PC-9 (cell line): ENCODE results near the gene HSCB. TPM values are rescaled to one million over a fixed set of nuclear protein-coding genes. Genes with fewer than 3 reads are reported as not detected.

Experiments
- BruUV-seq: library from RNA; stranded (reverse); fragments of 400-500 nt; replicated peaks from 2 replicates; lab custom pipeline; 2021; lab: Mats Ljungman, UMichigan
- CTCF ChIA-PET: fragments of 300-600 bp; sonication (Branson Sonifier 250); formaldehyde crosslinking; loops from one replicate; lab custom pipeline; 2022; ENCODE audit warnings: antibody characterized with exemption; lab: Charles Lee
- POLR2A ChIA-PET: fragments of 300-600 bp; sonication (Branson Sonifier 250); formaldehyde crosslinking; loops from one replicate; lab custom pipeline; 2022; ENCODE audit warnings: antibody characterized with exemption; ENCODE audit not compliant: unreplicated experiment; lab: Charles Lee
- DNase-seq, 2 experiments: peaks; one replicate each; pipeline versions ENCODE4 v3.0.0 to v3.0.0-alpha.2; 2015 to 2022; ENCODE audit warnings: mixed read lengths in 1 of 2
- H2AFZ ChIP-seq: fragments of 200-600 bp; sonication (generic); 2 replicates; pipeline ENCODE4 v1.8.1; 2017; ENCODE audit warnings: antibody characterized with exemption
- H3F3A ChIP-seq: fragments of 200-600 bp; sonication (generic); 2 replicates; pipeline ENCODE4 v1.8.1; 2017; ENCODE audit warnings: antibody characterized with exemption, mild to moderate bottlenecking, low read depth; ENCODE audit not compliant: insufficient read depth
- H3K27ac ChIP-seq: fragments of 200-600 bp; sonication (generic); 2 replicates; pipeline ENCODE4 v1.6.1; 2016; ENCODE audit warnings: mixed run types
- H3K27me3 ChIP-seq: fragments of 200-600 bp; sonication (generic); 2 replicates; pipeline ENCODE4 v1.6.1; 2016; ENCODE audit warnings: low read depth, mixed run types; ENCODE audit not compliant: insufficient read depth
- H3K36me3 ChIP-seq: fragments of 200-600 bp; sonication (generic); 2 replicates; pipeline ENCODE4 v1.6.1; 2016; ENCODE audit warnings: low read depth, mixed run types
- H3K4me1 ChIP-seq: fragments of 200-600 bp; sonication (generic); replicated peaks from 2 replicates; pipeline ENCODE4 v1.6.1; 2016; ENCODE audit warnings: mixed run types; ENCODE audit not compliant: insufficient read depth
- H3K4me2 ChIP-seq: fragments of 200-600 bp; sonication (generic); 2 replicates; pipeline ENCODE4 v1.6.1; 2017; ENCODE audit warnings: mixed run types
- H3K4me3 ChIP-seq: fragments of 200-600 bp; sonication (generic); 2 replicates; pipeline ENCODE4 v1.6.1; 2016; ENCODE audit warnings: mixed run types
- H3K79me2 ChIP-seq: fragments of 200-600 bp; sonication (generic); 2 replicates; pipeline ENCODE4 v1.6.1; 2017; ENCODE audit warnings: low read depth, mixed run types
- H3K9me2 ChIP-seq: fragments of 200-600 bp; sonication (generic); 2 replicates; pipeline ENCODE4 v1.8.1; 2017; ENCODE audit warnings: mild to moderate bottlenecking; ENCODE audit not compliant: insufficient read depth
- H3K9me3 ChIP-seq: fragments of 200-600 bp; sonication (generic); 2 replicates; pipeline ENCODE4 v1.8.1; 2016; ENCODE audit warnings: low read depth; ENCODE audit not compliant: insufficient read depth
- H4K20me1 ChIP-seq: fragments of 200-600 bp; sonication (generic); 2 replicates; pipeline ENCODE4 v1.8.1; 2017; ENCODE audit not compliant: insufficient read depth
- EZH2 ChIP-seq: fragments of 200-600 bp; sonication (generic); IDR thresholded peaks from 2 replicates; pipeline ENCODE4 v1.8.0; 2017; ENCODE audit warnings: antibody characterized with exemption, low read depth
- intact Hi-C: fragments of 100-400 bp; cut with micrococcal nuclease; formaldehyde crosslinking; loops from one replicate; pipeline ENCODE4 v1.10.0; 2022; ENCODE audit not compliant: unreplicated experiment
- total RNA-seq: library from RNA; stranded (reverse); gene quantifications from 2 replicates; pipeline ENCODE4 v1.2.3, GENCODE V29; 2021
- TF ChIP-seq, protein P1 (sequence below): fragments of 200-600 bp; sonication (generic); conservative IDR thresholded peaks from 2 replicates; pipeline ENCODE4 v1.6.1; 2017; ENCODE audit warnings: mixed run types, antibody characterized with exemption, mild to moderate bottlenecking, moderate library complexity

Gene HSCB
- total RNA-seq, 1 experiment from 2014 or later: 8.3 TPM

DNA sequence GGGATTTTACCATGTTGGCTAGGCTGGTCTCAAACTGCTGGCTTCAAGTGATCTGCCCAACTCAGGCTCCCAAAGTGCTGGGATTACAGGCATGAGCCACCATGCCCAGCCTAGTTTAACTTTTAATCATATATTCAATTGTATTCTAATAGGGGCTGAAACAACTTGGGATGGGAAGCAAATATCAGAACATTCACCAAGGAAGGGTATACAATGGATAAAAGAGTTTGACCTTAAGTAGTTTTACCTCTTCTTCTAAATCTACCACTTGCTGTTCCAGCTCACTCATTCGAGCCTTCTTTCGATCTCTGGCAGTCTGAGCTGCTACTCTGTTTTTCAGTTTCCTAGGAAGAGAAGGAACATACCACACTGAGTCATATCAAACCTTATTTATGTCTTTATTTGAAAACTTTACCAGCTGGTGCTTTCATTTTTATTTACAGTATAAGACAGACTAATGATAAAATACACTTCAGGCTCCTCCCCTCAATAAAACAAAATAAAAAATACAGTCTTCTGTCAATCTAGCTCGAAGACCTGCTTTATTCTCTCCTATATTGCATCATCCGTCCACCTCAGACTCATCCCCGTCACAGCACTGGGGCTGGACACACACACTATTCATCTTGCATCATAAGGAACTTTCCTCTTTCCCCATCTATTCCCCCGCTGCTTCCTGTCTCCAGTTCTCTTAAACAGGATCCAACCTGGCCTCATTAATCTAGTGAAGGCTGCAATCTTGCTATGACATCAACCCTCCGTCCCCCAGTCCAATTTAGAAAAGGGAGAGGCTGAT lies 57.2 kb downstream of the HSCB start:
- H3K79me2 ChIP-seq: peaks cover 86% of the 10 kb centered on the region
- peak overlapping the region; percentile 95 for H3K4me2 ChIP-seq
- H3K9me2 ChIP-seq: no peaks in the 10 kb centered on the region
- TF ChIP-seq EZH2: no peak
- TF ChIP-seq, protein P1, sequence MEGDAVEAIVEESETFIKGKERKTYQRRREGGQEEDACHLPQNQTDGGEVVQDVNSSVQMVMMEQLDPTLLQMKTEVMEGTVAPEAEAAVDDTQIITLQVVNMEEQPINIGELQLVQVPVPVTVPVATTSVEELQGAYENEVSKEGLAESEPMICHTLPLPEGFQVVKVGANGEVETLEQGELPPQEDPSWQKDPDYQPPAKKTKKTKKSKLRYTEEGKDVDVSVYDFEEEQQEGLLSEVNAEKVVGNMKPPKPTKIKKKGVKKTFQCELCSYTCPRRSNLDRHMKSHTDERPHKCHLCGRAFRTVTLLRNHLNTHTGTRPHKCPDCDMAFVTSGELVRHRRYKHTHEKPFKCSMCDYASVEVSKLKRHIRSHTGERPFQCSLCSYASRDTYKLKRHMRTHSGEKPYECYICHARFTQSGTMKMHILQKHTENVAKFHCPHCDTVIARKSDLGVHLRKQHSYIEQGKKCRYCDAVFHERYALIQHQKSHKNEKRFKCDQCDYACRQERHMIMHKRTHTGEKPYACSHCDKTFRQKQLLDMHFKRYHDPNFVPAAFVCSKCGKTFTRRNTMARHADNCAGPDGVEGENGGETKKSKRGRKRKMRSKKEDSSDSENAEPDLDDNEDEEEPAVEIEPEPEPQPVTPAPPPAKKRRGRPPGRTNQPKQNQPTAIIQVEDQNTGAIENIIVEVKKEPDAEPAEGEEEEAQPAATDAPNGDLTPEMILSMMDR: no peak
- peaks cover 63% of the 10 kb centered on the region for H3F3A ChIP-seq
- POLR2A ChIA-PET: interaction anchor here (0.6 kb wide), 1 partner anchor 355 kb away, joined by 11 read pairs; no protein-coding TSS in a partner anchor
- H3K9me3 ChIP-seq: no peaks in the 10 kb centered on the region
- H3K27me3 ChIP-seq: no peaks in the 10 kb centered on the region
- DNase-seq: peak; percentile 19 to 80
- H3K36me3 ChIP-seq: peaks cover 56% of the 10 kb centered on the region
- H4K20me1 ChIP-seq: peaks cover 45% of the 10 kb centered on the region
- intact Hi-C loops: no loop called here
- H3K4me3 ChIP-seq: peak overlapping the region; percentile 99
- peak overlapping the region; percentile 99 for H3K27ac ChIP-seq
- BruUV-seq: no TSS peak
- no peak overlapping the region for H2AFZ ChIP-seq
- CTCF ChIA-PET: no interaction called here
- peaks cover 39% of the 10 kb centered on the region for H3K4me1 ChIP-seq

DNA sequence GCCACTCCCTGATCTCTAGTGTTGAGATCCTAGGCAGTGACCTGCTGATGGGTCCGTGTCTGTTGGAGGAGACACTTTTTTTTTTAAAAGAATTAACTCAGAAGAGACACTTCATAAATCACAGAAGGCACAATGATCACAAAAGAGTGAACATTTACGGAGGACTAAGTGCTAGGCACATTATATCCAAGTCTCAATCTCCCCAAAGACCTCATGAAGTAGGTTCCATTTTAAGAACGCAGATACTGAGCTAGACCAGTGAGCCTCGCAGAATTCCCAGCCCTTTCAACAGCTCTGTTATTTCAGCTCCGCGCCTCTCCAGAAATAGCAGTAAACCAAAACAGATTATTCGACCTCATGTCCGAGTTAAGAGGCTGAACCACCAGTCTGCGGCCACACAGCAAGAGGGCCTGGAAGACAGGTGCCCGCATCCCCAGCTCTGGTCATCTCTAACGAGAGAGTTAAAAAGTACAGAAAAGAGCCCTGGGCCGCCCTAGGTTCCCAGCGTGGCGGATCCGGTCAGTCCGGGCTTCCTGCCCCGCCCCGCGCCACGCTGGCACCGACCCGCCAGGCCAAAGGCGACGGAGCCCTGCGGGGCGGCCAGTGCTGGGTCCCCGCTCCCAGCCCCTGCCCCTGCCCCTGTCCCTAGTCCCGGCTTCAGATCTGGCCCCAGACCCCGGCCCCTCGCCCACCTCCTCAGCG lies 57.9 kb downstream of the HSCB start:
- H3K27me3 ChIP-seq: no peaks in the 10 kb centered on the region
- peak overlapping the region; percentile 99 for H3K27ac ChIP-seq
- H3K4me2 ChIP-seq: peak overlapping the region; percentile 95
- peak overlapping the region; percentile 99 for H3K4me3 ChIP-seq
- H3K9me2 ChIP-seq: no peaks in the 10 kb centered on the region
- peaks cover 78% of the 10 kb centered on the region for H3K79me2 ChIP-seq
- H3F3A ChIP-seq: peaks cover 55% of the 10 kb centered on the region
- H3K4me1 ChIP-seq: peaks cover 39% of the 10 kb centered on the region
- ChIA-PET CTCF (no interaction called here), POLR2A (interaction anchor here (0.5 to 1.4 kb wide), 7 partner anchors 19 to 805 kb away, joined by 3 to 20 read pairs (median 4); partner anchors contain the start of gene ZNRF3)
- peak in 1 of 2 experiments; percentile 45 for DNase-seq
- intact Hi-C loops: loop anchor here (2.0 kb wide), 1 partner anchor 19 kb away; no protein-coding TSS in a partner anchor
- no peak overlapping the region for H2AFZ ChIP-seq
- no peak for TF ChIP-seq EZH2
- TF ChIP-seq, protein P1: no peak
- BruUV-seq: TSS peak; percentile 58
- peaks cover 37% of the 10 kb centered on the region for H4K20me1 ChIP-seq
- H3K36me3 ChIP-seq: peaks cover 49% of the 10 kb centered on the region
- H3K9me3 ChIP-seq: no peaks in the 10 kb centered on the region

DNA sequence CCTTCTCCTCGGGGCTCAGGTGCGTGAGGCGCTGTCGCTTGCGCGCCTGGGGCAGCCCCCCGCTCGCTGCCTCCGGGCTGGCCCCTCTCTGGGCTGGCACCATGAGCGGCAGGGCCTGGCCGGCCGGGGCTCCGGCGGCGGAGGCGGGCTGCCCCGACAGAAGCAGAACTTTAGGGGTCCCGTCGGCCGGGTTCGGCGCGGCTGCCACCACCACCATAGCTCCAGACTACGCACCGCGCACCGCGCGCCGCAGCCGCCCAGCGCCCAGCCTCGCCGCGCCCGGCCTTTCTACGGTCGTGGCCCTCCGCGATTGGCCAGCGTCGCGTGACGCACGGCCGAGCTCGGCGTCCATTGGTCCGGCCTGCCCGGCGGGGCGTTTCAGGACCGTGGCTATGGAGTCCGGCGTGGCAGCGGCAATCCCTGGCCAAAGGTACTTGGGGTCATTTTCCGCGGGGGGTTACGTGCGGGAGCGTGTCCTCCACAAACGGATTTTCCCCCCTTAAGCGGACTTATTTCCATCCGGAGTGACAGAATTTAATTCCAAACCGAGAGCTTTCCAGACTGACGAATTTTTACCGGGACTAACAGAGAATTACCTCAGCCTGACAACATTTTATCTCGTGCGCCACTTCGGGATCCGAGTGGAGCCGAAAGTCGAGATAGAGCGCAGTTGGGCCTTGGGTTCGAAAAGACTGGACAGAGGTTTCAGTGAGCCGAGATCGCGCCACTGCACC lies 58.6 kb downstream of the HSCB start, which contains the start of gene XBP1:
Gene XBP1 (minus strand): TSS at position 262 of the 734 bp plus-strand sequence.
- TF ChIP-seq, protein P1: no peak
- TF ChIP-seq EZH2: no peak
- Histone ChIP-seq H4K20me1 (peaks cover 30% of the 10 kb centered on the region), H3K27ac (peak within 1 kb of the TSS; percentile 99), H3K79me2 (peaks cover 71% of the 10 kb centered on the region), H3K4me2 (peak within 1 kb of the TSS; percentile 95), H3K4me1 (peaks cover 39% of the 10 kb centered on the region), H3K27me3 (no peaks in the 10 kb centered on the region), H2AFZ (peak within 1 kb of the TSS; percentile 84), H3K36me3 (peaks cover 42% of the 10 kb centered on the region), H3K9me3 (no peaks in the 10 kb centered on the region), H3K9me2 (no peaks in the 10 kb centered on the region), H3K4me3 (peak within 1 kb of the TSS; percentile 99), H3F3A (peaks cover 50% of the 10 kb centered on the region)
- ChIA-PET POLR2A (interaction anchor here (0.5 to 1.4 kb wide), 7 partner anchors 18 to 1477 kb away, joined by 3 to 20 read pairs (median 4); partner anchors contain the start of gene ZNRF3), CTCF (interaction anchor here (0.6 kb wide), 2 partner anchors 207 to 1107 kb away, joined by 3 to 5 read pairs; no protein-coding TSS in a partner anchor)
- intact Hi-C loops: loop anchor here (2.0 kb wide), 1 partner anchor 18 kb away; no protein-coding TSS in a partner anchor
- peak; percentile 85 for DNase-seq
- BruUV-seq: TSS peak; percentile 91
